HepG2 (cell line): ENCODE data around the gene SCGB2B2. TPM values are rescaled to one million over a fixed set of nuclear protein-coding genes. Genes with fewer than 3 reads are reported as not detected.

Experiments used
- ATF7-NPFF ChIP-seq: sonication (generic); formaldehyde crosslinking; IDR thresholded peaks from 2 replicates; pipeline ENCODE4 v1.8.1; 2023; ENCODE audit warnings: mild to moderate bottlenecking, low read depth, missing genetic modification reagents, moderate library complexity
- ELF1 ChIP-seq: sonication (generic); formaldehyde crosslinking; IDR thresholded peaks from 2 replicates; pipeline ENCODE4 v1.4.0; 2020; ENCODE audit warnings: missing genetic modification reagents
- KDM1A ChIP-seq: IDR thresholded peaks from 2 replicates; pipeline ENCODE4 v1.6.1; 2016; ENCODE audit warnings: missing compliant biosample characterization
- MIXL1 ChIP-seq: IDR thresholded peaks from 2 replicates; pipeline ENCODE4 v1.6.1; 2016
- SMC3 ChIP-seq: IDR thresholded peaks from 2 replicates; pipeline ENCODE4 v1.6.1; 2011; ENCODE audit warnings: low read length, improper control_type of control experiment
- SMYD3 ChIP-seq: sonication (generic); formaldehyde crosslinking; IDR thresholded peaks from 2 replicates; pipeline ENCODE4 v1.8.1; 2023; ENCODE audit warnings: mild to moderate bottlenecking, missing genetic modification reagents
- ZNF720 ChIP-seq: sonication (generic); formaldehyde crosslinking; IDR thresholded peaks from 2 replicates; pipeline ENCODE4 v1.4.0; 2020; ENCODE audit warnings: missing genetic modification reagents
- ZSCAN30 ChIP-seq: sonication (generic); formaldehyde crosslinking; IDR thresholded peaks from 2 replicates; pipeline ENCODE4 v1.5.0; 2020; ENCODE audit warnings: mild to moderate bottlenecking, missing genetic modification reagents
- polyA plus RNA-seq, 8 experiments: library from polyadenylated mRNA; depleted of rRNA in 3 of 8; stranded (reverse) in 7 of 8; unstranded in 1 of 8; fragments of >200 nt; fragmentation: Illumina TruSeq in 4 of 8; extraction: Trizol in 4 of 8; gene quantifications; 2 replicates each; pipeline versions ENCODE4 v1.2.1 to v1.2.3, GENCODE V29; 2011 to 2016; ENCODE audit warnings: low read depth in 4 of 8, missing spikeins in 1 of 8, mixed read lengths in 1 of 8; ENCODE audit not compliant: insufficient read depth in 1 of 8
- total RNA-seq, 5 experiments: library from RNA; depleted of rRNA; stranded (reverse); fragments of >200 nt; fragmentation: Illumina TruSeq; extraction: Trizol; gene quantifications; 2 replicates each; pipeline ENCODE4 v1.2.3, GENCODE V29; 2016; ENCODE audit warnings: low read depth in 1 of 5
- TF ChIP-seq, protein P1 (sequence below): sonication (generic); formaldehyde crosslinking; IDR thresholded peaks from 2 replicates; pipeline ENCODE4 v1.9.0; 2021; ENCODE audit warnings: missing genetic modification reagents, borderline replicate concordance
- TF ChIP-seq, protein P2 (sequence below): sonication (generic); formaldehyde crosslinking; conservative IDR thresholded peaks from 2 replicates; pipeline ENCODE4 v1.8.0; 2022; ENCODE audit warnings: mild to moderate bottlenecking, moderate library complexity, missing genetic modification reagents
- TF ChIP-seq, protein P3 (sequence below): IDR thresholded peaks from 2 replicates; pipeline ENCODE4 v1.4.0; 2020; ENCODE audit warnings: mild to moderate bottlenecking, missing genetic modification reagents
- TF ChIP-seq, protein P4 (sequence below): sonication (generic); formaldehyde crosslinking; IDR thresholded peaks from 2 replicates; pipeline ENCODE4 v1.9.0; 2021; ENCODE audit warnings: missing genetic modification reagents, borderline replicate concordance
- TF ChIP-seq, protein P5 (sequence below): sonication (generic); formaldehyde crosslinking; IDR thresholded peaks from 2 replicates; pipeline ENCODE4 v1.5.1; 2020; ENCODE audit warnings: missing genetic modification reagents, mild to moderate bottlenecking, borderline replicate concordance
- TF ChIP-seq, protein P6 (sequence below): IDR thresholded peaks from 2 replicates; pipeline ENCODE4 v1.6.1; 2016; ENCODE audit warnings: missing compliant biosample characterization, missing genetic modification reagents, borderline replicate concordance

SCGB2B2 gene
- total and polyA plus RNA-seq, 2 of the 13 experiments (the other 11 are each of a cell fraction or from before 2014, with no cell fraction given) = 0.03 TPM; not detected in 1

DNA sequence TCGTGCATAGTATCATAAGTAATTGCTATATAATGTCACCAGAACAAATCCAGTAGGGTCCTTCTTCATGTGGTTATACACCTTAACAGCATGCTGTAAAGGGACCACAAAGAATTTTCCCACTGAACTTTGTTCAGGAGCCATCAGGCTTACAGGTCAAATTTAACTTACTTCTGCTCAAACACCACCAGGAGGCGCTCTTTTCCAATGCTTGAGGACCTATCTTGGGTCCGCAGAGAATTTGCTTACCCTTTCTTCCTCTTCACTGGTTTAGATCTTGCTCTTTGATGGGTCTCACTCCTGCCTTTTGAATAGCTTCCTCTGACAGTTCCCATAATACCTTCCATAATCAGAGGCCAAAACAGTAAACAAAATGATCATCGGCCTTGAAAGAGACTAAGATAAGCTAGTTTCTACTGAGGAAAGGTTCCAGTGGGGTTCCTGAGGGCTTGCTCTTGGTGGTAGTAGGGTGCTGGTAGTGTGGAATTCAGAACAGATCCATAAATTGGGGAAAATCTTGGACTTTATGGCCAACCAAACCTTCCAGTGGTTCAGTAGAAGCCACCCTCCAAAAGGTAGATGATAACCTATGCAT lies 37.4 kb downstream of the SCGB2B2 start (continued):
- no peak for TF ChIP-seq ATF7-NPFF (CRISPR knock-in tag)
- no peak for TF ChIP-seq MIXL1 (CRISPR knock-in tag)
- no peak for TF ChIP-seq ZSCAN30
- TF ChIP-seq, protein P1, sequence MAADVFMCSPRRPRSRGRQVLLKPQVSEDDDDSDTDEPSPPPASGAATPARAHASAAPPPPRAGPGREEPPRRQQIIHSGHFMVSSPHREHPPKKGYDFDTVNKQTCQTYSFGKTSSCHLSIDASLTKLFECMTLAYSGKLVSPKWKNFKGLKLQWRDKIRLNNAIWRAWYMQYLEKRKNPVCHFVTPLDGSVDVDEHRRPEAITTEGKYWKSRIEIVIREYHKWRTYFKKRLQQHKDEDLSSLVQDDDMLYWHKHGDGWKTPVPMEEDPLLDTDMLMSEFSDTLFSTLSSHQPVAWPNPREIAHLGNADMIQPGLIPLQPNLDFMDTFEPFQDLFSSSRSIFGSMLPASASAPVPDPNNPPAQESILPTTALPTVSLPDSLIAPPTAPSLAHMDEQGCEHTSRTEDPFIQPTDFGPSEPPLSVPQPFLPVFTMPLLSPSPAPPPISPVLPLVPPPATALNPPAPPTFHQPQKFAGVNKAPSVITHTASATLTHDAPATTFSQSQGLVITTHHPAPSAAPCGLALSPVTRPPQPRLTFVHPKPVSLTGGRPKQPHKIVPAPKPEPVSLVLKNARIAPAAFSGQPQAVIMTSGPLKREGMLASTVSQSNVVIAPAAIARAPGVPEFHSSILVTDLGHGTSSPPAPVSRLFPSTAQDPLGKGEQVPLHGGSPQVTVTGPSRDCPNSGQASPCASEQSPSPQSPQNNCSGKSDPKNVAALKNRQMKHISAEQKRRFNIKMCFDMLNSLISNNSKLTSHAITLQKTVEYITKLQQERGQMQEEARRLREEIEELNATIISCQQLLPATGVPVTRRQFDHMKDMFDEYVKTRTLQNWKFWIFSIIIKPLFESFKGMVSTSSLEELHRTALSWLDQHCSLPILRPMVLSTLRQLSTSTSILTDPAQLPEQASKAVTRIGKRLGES (CRISPR knock-in tag) = no peak
- no peak for TF ChIP-seq ELF1 (CRISPR knock-in tag)
- TF ChIP-seq, protein P2, sequence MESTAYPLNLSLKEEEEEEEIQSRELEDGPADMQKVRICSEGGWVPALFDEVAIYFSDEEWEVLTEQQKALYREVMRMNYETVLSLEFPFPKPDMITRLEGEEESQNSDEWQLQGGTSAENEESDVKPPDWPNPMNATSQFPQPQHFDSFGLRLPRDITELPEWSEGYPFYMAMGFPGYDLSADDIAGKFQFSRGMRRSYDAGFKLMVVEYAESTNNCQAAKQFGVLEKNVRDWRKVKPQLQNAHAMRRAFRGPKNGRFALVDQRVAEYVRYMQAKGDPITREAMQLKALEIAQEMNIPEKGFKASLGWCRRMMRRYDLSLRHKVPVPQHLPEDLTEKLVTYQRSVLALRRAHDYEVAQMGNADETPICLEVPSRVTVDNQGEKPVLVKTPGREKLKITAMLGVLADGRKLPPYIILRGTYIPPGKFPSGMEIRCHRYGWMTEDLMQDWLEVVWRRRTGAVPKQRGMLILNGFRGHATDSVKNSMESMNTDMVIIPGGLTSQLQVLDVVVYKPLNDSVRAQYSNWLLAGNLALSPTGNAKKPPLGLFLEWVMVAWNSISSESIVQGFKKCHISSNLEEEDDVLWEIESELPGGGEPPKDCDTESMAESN (CRISPR knock-in tag) = no peak
- TF ChIP-seq, protein P3, sequence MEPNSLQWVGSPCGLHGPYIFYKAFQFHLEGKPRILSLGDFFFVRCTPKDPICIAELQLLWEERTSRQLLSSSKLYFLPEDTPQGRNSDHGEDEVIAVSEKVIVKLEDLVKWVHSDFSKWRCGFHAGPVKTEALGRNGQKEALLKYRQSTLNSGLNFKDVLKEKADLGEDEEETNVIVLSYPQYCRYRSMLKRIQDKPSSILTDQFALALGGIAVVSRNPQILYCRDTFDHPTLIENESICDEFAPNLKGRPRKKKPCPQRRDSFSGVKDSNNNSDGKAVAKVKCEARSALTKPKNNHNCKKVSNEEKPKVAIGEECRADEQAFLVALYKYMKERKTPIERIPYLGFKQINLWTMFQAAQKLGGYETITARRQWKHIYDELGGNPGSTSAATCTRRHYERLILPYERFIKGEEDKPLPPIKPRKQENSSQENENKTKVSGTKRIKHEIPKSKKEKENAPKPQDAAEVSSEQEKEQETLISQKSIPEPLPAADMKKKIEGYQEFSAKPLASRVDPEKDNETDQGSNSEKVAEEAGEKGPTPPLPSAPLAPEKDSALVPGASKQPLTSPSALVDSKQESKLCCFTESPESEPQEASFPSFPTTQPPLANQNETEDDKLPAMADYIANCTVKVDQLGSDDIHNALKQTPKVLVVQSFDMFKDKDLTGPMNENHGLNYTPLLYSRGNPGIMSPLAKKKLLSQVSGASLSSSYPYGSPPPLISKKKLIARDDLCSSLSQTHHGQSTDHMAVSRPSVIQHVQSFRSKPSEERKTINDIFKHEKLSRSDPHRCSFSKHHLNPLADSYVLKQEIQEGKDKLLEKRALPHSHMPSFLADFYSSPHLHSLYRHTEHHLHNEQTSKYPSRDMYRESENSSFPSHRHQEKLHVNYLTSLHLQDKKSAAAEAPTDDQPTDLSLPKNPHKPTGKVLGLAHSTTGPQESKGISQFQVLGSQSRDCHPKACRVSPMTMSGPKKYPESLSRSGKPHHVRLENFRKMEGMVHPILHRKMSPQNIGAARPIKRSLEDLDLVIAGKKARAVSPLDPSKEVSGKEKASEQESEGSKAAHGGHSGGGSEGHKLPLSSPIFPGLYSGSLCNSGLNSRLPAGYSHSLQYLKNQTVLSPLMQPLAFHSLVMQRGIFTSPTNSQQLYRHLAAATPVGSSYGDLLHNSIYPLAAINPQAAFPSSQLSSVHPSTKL (CRISPR knock-in tag) = 0 out of 2 replicates have a peak, but pooled peaks have one; percentile 27
- peak; percentile 93 for TF ChIP-seq SMC3
- TF ChIP-seq, protein P4, sequence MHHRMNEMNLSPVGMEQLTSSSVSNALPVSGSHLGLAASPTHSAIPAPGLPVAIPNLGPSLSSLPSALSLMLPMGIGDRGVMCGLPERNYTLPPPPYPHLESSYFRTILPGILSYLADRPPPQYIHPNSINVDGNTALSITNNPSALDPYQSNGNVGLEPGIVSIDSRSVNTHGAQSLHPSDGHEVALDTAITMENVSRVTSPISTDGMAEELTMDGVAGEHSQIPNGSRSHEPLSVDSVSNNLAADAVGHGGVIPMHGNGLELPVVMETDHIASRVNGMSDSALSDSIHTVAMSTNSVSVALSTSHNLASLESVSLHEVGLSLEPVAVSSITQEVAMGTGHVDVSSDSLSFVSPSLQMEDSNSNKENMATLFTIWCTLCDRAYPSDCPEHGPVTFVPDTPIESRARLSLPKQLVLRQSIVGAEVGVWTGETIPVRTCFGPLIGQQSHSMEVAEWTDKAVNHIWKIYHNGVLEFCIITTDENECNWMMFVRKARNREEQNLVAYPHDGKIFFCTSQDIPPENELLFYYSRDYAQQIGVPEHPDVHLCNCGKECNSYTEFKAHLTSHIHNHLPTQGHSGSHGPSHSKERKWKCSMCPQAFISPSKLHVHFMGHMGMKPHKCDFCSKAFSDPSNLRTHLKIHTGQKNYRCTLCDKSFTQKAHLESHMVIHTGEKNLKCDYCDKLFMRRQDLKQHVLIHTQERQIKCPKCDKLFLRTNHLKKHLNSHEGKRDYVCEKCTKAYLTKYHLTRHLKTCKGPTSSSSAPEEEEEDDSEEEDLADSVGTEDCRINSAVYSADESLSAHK (CRISPR knock-in tag) = no peak
- no peak for TF ChIP-seq KDM1A (CRISPR knock-in tag)
- TF ChIP-seq, protein P5, sequence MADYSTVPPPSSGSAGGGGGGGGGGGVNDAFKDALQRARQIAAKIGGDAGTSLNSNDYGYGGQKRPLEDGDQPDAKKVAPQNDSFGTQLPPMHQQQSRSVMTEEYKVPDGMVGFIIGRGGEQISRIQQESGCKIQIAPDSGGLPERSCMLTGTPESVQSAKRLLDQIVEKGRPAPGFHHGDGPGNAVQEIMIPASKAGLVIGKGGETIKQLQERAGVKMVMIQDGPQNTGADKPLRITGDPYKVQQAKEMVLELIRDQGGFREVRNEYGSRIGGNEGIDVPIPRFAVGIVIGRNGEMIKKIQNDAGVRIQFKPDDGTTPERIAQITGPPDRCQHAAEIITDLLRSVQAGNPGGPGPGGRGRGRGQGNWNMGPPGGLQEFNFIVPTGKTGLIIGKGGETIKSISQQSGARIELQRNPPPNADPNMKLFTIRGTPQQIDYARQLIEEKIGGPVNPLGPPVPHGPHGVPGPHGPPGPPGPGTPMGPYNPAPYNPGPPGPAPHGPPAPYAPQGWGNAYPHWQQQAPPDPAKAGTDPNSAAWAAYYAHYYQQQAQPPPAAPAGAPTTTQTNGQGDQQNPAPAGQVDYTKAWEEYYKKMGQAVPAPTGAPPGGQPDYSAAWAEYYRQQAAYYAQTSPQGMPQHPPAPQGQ = no peak
- no peak for TF ChIP-seq ZNF720 (CRISPR knock-in tag)
- TF ChIP-seq, protein P6, sequence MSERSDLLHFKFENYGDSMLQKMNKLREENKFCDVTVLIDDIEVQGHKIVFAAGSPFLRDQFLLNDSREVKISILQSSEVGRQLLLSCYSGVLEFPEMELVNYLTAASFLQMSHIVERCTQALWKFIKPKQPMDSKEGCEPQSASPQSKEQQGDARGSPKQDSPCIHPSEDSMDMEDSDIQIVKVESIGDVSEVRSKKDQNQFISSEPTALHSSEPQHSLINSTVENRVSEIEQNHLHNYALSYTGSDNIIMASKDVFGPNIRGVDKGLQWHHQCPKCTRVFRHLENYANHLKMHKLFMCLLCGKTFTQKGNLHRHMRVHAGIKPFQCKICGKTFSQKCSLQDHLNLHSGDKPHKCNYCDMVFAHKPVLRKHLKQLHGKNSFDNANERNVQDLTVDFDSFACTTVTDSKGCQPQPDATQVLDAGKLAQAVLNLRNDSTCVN (CRISPR knock-in tag) = no peak
- TF ChIP-seq SMYD3 (CRISPR knock-in tag) = no peak
